Osteocyte (in vitro differentiated cells): ENCODE results near the gene HEATR5B. TPM values are rescaled to one million over a fixed set of nuclear protein-coding genes. Genes with fewer than 3 reads are reported as not detected.
"Not testable (repeated sequence)": the region's sequence is repeated elsewhere in the genome, so short reads cannot be mapped to it uniquely, and the experiment has no call there.

ENCODE experiments used
- DNase-seq: peaks from one replicate; pipeline ENCODE4 v3.0.0; 2021; ENCODE audit warnings: mixed read lengths; ENCODE audit not compliant: unreplicated experiment; ENCODE audit errors: extremely low spot score
- H3K27ac Mint-ChIP-seq: one replicate; pipeline ENCODE4 v1.8.0; 2021; ENCODE audit warnings: mild to moderate bottlenecking, mixed read lengths; ENCODE audit not compliant: unreplicated experiment
- H3K27me3 Mint-ChIP-seq: one replicate; pipeline ENCODE4 v1.8.0; 2021; ENCODE audit warnings: mixed read lengths; ENCODE audit not compliant: unreplicated experiment
- H3K36me3 Mint-ChIP-seq: one replicate; pipeline ENCODE4 v1.8.0; 2021; ENCODE audit warnings: mixed read lengths; ENCODE audit not compliant: unreplicated experiment
- H3K4me1 Mint-ChIP-seq: one replicate; pipeline ENCODE4 v1.8.0; 2021; ENCODE audit warnings: mixed read lengths; ENCODE audit not compliant: unreplicated experiment
- H3K4me3 Mint-ChIP-seq: one replicate; pipeline ENCODE4 v1.8.0; 2021; ENCODE audit warnings: mild to moderate bottlenecking, moderate library complexity, mixed read lengths; ENCODE audit not compliant: unreplicated experiment
- H3K9me3 Mint-ChIP-seq: one replicate; pipeline ENCODE4 v1.8.0; 2021; ENCODE audit warnings: mixed read lengths; ENCODE audit not compliant: unreplicated experiment
- CTCF ChIP-seq: fragments of 200-600 bp; sonication (generic); IDR thresholded peaks from 2 replicates; pipeline ENCODE4 v1.5.0; 2021; ENCODE audit warnings: antibody characterized with exemption, mild to moderate bottlenecking, moderate library complexity
- total RNA-seq: library from RNA; stranded (reverse); gene quantifications from 2 replicates; pipeline ENCODE4 v1.2.1, GENCODE V29; 2021

Gene HEATR5B
- total RNA-seq, 1 donor from 2014 or later, result 18.1 TPM

- no peak for DNase-seq
- no peaks in the 10 kb centered on the region for H3K4me1 Mint-ChIP-seq
- H3K4me3 Mint-ChIP-seq, result no peak overlapping the region
- H3K27me3 Mint-ChIP-seq, result no peaks in the 10 kb centered on the region
- no peak overlapping the region for H3K27ac Mint-ChIP-seq
- no peaks in the 10 kb centered on the region for H3K9me3 Mint-ChIP-seq
- H3K36me3 Mint-ChIP-seq, result peaks cover 19% of the 10 kb centered on the region
- no peak for TF ChIP-seq CTCF
These were observed 96.2 kb downstream of the HEATR5B start for GRCh38 chr2:36988008-36988407.

- H3K36me3 Mint-ChIP-seq, result peaks cover 10% of the 10 kb centered on the region
- no peaks in the 10 kb centered on the region for H3K27me3 Mint-ChIP-seq
- no peaks in the 10 kb centered on the region for H3K9me3 Mint-ChIP-seq
- H3K4me1 Mint-ChIP-seq, result no peaks in the 10 kb centered on the region
- no peak for TF ChIP-seq CTCF
- no peak overlapping the region for H3K27ac Mint-ChIP-seq
- DNase-seq, result no peak
- no peak overlapping the region for H3K4me3 Mint-ChIP-seq
These were observed 101.7 kb downstream of the HEATR5B start for GRCh38 chr2:36982467-36982866.

- DNase-seq, result no peak
- peaks cover 8% of the 10 kb centered on the region for H3K36me3 Mint-ChIP-seq
- H3K9me3 Mint-ChIP-seq, result no peaks in the 10 kb centered on the region
- H3K4me1 Mint-ChIP-seq, result no peaks in the 10 kb centered on the region
- no peak overlapping the region for H3K27ac Mint-ChIP-seq
- H3K27me3 Mint-ChIP-seq, result no peaks in the 10 kb centered on the region
- H3K4me3 Mint-ChIP-seq, result no peak overlapping the region
- TF ChIP-seq CTCF, result no peak
These were observed 102.3 kb downstream of the HEATR5B start for GRCh38 chr2:36981911-36982310.

- DNase-seq, H3K9me3 Mint-ChIP-seq, H3K4me1 Mint-ChIP-seq, H3K36me3 Mint-ChIP-seq, H3K27me3 Mint-ChIP-seq, H3K4me3 Mint-ChIP-seq, H3K27ac Mint-ChIP-seq: not testable (repeated sequence)
These were observed 105.2 kb downstream of the HEATR5B start for GRCh38 chr2:36979007-36979406.

- H3K4me3 Mint-ChIP-seq, result no peak overlapping the region
- H3K27ac Mint-ChIP-seq, result no peak overlapping the region
- H3K36me3 Mint-ChIP-seq, result peaks cover 3% of the 10 kb centered on the region
- H3K4me1 Mint-ChIP-seq, result no peaks in the 10 kb centered on the region
- DNase-seq, result no peak
- TF ChIP-seq CTCF, result no peak
- H3K9me3 Mint-ChIP-seq, result no peaks in the 10 kb centered on the region
- no peaks in the 10 kb centered on the region for H3K27me3 Mint-ChIP-seq
These were observed 108.1 kb downstream of the HEATR5B start for GRCh38 chr2:36976065-36976464.

GRCh38 chr2:36975306-36975705, 108.9 kb downstream of the HEATR5B start:
- Mint-ChIP-seq H3K4me1 (no peaks in the 10 kb centered on the region), H3K9me3 (no peaks in the 10 kb centered on the region), H3K4me3 (no peak overlapping the region), H3K27ac (no peak overlapping the region), H3K36me3 (peaks cover 1% of the 10 kb centered on the region), H3K27me3 (no peaks in the 10 kb centered on the region)
- TF ChIP-seq CTCF, result no peak
- no peak for DNase-seq
